ENCODE measurements around the gene PHC1.

The PHC1 gene

GRCh38 chr12:8989413-8989812 lies 75.1 kb downstream of the PHC1 start, which contains the start of gene KLRG1:
TSS of gene KLRG1 (plus strand) at chr12:8989546. CDS start at chr12:8989636, 90 bp downstream.
- H3K27ac ChIP-seq, result no peak within 1 kb of the TSS
- POLR2A ChIA-PET (ENCODE audit: low non-redundant PET), result no interaction called here
- TF ChIP-seq CTCF (conservative IDR thresholded peaks at IDR 0.05; ENCODE audit: low read depth), result no peak
- CTCF ChIA-PET, result no interaction called here
- DNase-seq (ENCODE audit: low spot score), result no peak

All from RWPE1 (cell line).